ENCODE data around the gene ZNF236. TPM values are rescaled to one million over a fixed set of nuclear protein-coding genes. Genes with fewer than 3 reads are reported as not detected.

Gene ZNF236
- total RNA-seq, 1 donor from 2014 or later: 9.7 TPM

- Histone ChIP-seq H3K27me3 (no peaks in the 10 kb centered on the region), H3K9me3 (no peaks in the 10 kb centered on the region), H3K4me1 (no peaks in the 10 kb centered on the region), H3K36me3 (no peaks in the 10 kb centered on the region), H3K4me3 (no peak overlapping the region), H3K27ac (no peak overlapping the region)
- peak in 1 of 2 donors; percentile 49 for DNase-seq (ENCODE audit: low spot score in 2 of 2)
- intact Hi-C loops (cut with DNase I): no loop called here
- TF ChIP-seq, protein P1, sequence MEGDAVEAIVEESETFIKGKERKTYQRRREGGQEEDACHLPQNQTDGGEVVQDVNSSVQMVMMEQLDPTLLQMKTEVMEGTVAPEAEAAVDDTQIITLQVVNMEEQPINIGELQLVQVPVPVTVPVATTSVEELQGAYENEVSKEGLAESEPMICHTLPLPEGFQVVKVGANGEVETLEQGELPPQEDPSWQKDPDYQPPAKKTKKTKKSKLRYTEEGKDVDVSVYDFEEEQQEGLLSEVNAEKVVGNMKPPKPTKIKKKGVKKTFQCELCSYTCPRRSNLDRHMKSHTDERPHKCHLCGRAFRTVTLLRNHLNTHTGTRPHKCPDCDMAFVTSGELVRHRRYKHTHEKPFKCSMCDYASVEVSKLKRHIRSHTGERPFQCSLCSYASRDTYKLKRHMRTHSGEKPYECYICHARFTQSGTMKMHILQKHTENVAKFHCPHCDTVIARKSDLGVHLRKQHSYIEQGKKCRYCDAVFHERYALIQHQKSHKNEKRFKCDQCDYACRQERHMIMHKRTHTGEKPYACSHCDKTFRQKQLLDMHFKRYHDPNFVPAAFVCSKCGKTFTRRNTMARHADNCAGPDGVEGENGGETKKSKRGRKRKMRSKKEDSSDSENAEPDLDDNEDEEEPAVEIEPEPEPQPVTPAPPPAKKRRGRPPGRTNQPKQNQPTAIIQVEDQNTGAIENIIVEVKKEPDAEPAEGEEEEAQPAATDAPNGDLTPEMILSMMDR (IDR thresholded peaks at IDR 0.05): no peak
Observed at GRCh38 chr18:76981396-76981968, 159.1 kb downstream of the ZNF236 start.

DNA sequence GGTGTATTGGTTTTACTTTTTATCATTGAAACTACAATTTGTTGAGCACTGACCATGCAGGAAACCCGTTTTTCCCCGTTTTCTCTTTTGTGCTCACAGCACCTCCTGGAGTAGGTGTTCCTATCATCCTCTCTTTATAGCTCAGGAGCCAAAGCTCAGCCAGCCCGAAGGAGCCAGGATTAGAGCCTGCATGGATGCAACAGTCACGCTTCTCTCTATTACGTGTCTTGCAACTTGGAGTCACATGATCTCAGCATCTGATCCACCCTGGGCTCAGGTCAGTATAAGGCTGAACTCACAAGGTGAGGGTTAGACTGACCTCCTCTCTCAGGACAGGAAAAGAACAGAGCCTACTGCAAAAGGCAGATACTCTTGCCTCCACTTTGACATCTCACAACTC, 159.7 kb downstream of the ZNF236 start:
- TF ChIP-seq, protein P1 (IDR thresholded peaks at IDR 0.05): no peak
- no peaks in the 10 kb centered on the region for H3K9me3 ChIP-seq
- no peak overlapping the region for H3K4me3 ChIP-seq
- no peak overlapping the region for H3K27ac ChIP-seq
- no peaks in the 10 kb centered on the region for H3K4me1 ChIP-seq
- H3K36me3 ChIP-seq: no peaks in the 10 kb centered on the region
- intact Hi-C loops (cut with DNase I): no loop called here
- H3K27me3 ChIP-seq: no peaks in the 10 kb centered on the region
- peak in 1 of 2 donors; percentile 34 for DNase-seq (ENCODE audit: low spot score in 2 of 2)

GRCh38 chr18:76982841-76983583, 160.7 kb downstream of the ZNF236 start:
- H3K9me3 ChIP-seq: no peaks in the 10 kb centered on the region
- intact Hi-C loops (cut with DNase I): loop anchor here (1.0 kb wide), 1 partner anchor 181 kb away; no protein-coding TSS in a partner anchor
- H3K36me3 ChIP-seq: no peaks in the 10 kb centered on the region
- H3K27me3 ChIP-seq: no peaks in the 10 kb centered on the region
- no peak overlapping the region for H3K4me3 ChIP-seq
- DNase-seq (ENCODE audit: low spot score in 2 of 2): peak in 1 of 2 donors; percentile 84
- H3K27ac ChIP-seq: no peak overlapping the region
- TF ChIP-seq, protein P1 (IDR thresholded peaks at IDR 0.05): peak; percentile 58 to 90 (median 87)
- H3K4me1 ChIP-seq: no peaks in the 10 kb centered on the region

DNA sequence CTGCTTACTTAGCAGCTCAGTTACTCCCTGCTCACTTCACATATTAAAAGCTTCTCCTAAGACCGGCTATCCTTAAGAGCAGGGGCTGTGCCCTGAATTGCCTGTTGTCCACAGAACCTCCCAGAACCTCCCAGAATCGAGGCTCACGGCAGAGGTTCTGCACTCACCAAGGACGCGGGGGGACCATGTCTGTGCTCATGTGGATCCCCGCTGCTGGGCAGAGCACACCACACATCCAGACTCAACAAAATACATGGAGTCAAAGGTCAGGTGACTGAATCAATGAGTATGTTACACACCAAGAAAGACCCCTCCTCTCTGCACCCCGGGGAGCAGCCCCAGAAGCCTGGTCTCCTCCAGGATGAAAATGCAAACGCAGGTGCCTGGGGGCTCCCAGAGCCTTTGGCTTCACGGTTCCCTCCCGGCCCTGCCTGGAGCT, 161.3 kb downstream of the ZNF236 start:
- peak in 1 of 2 donors; percentile 51 for DNase-seq (ENCODE audit: low spot score in 2 of 2)
- H3K27me3 ChIP-seq: no peaks in the 10 kb centered on the region
- H3K4me1 ChIP-seq: no peaks in the 10 kb centered on the region
- H3K36me3 ChIP-seq: no peaks in the 10 kb centered on the region
- H3K27ac ChIP-seq: no peak overlapping the region
- TF ChIP-seq, protein P1 (IDR thresholded peaks at IDR 0.05): no peak
- H3K4me3 ChIP-seq: no peak overlapping the region
- no peaks in the 10 kb centered on the region for H3K9me3 ChIP-seq
- intact Hi-C loops (cut with DNase I): loop anchor here (1.0 kb wide), 1 partner anchor 181 kb away; no protein-coding TSS in a partner anchor

GRCh38 chr18:76984193-76985155, 162.1 kb downstream of the ZNF236 start:
- Histone ChIP-seq H3K9me3 (no peaks in the 10 kb centered on the region), H3K4me1 (no peaks in the 10 kb centered on the region), H3K27ac (no peak overlapping the region), H3K36me3 (no peaks in the 10 kb centered on the region), H3K27me3 (no peaks in the 10 kb centered on the region), H3K4me3 (no peak overlapping the region)
- DNase-seq (ENCODE audit: low spot score in 2 of 2): peak in 1 of 2 donors; percentile 59
- TF ChIP-seq, protein P1 (IDR thresholded peaks at IDR 0.05): no peak
- intact Hi-C loops (cut with DNase I): no loop called here

All from ascending aorta (tissue), 2 donors.